HepG2 (cell line): ENCODE measurements around the gene CAPN10. TPM values are rescaled to one million over a fixed set of nuclear protein-coding genes. Genes with fewer than 3 reads are reported as not detected.

ENCODE experiments used
- ATAC-seq: fragments of 200-7000 bp; cut with Tn5 transposase; 3 replicates; pipeline ENCODE4 v1.9.1; 2020; ENCODE audit warnings: mild to moderate bottlenecking, moderate library complexity
- BruUV-seq: library from RNA; stranded (reverse); fragments of 400-500 nt; replicated peaks from 2 replicates; lab custom pipeline; 2021; lab: Mats Ljungman, UMichigan
- CTCF ChIA-PET: fragments of 300-600 bp; formaldehyde crosslinking; extraction: SDS; loops from one replicate; lab custom pipeline; 2021; ENCODE audit warnings: low total read pairs, inconsistent platforms, low intra/inter-chr PET ratio; lab: Yijun Ruan, JAX
- POLR2A ChIA-PET: fragments of 350-600 bp; sonication (Branson Sonifier 250); formaldehyde crosslinking; loops from one replicate; lab custom pipeline; 2020; ENCODE audit warnings: antibody characterized with exemption, inconsistent platforms; lab: Yijun Ruan, JAX
- DNase-seq: peaks from one replicate; pipeline ENCODE4 v3.0.0-alpha.2; 2015; ENCODE audit warnings: low spot score
- FAIRE-seq: peaks from 3 replicates; lab custom pipeline; 2011; peaks lifted over from hg19 to GRCh38; lab: Jason Lieb, UNC
- H2AFZ ChIP-seq: one replicate; pipeline ENCODE4 v1.6.1; 2011; ENCODE audit warnings: low read length, inconsistent platforms
- H3K27ac ChIP-seq: fragments of 300-600 bp; 3 replicates; pipeline ENCODE4 v1.8.0; 2011; ENCODE audit warnings: mixed run types, mild to moderate bottlenecking, mixed read lengths, low read length, inconsistent platforms; ENCODE audit not compliant: insufficient read depth; ENCODE audit errors: extremely low read length
- H3K27me3 ChIP-seq, 2 experiments: fragments of 200-600 bp in 1 of 2; 2 replicates in 1 of 2; 3 replicates in 1 of 2; pipeline versions ENCODE4 v1.6.0 to v1.8.0; 2011; ENCODE audit warnings: low read length in 2 of 2, mild to moderate bottlenecking in 2 of 2, moderate library complexity in 2 of 2, inconsistent platforms in 1 of 2; ENCODE audit not compliant: insufficient read depth in 2 of 2, control insufficient read depth in 1 of 2
- H3K36me3 ChIP-seq, 2 experiments: fragments of 200-600 bp in 1 of 2; replicated peaks in 1 of 2; 2 replicates in 1 of 2; 3 replicates in 1 of 2; pipeline versions ENCODE4 v1.5.1 to v1.8.0; 2011; ENCODE audit warnings: low read length in 2 of 2, inconsistent platforms in 1 of 2; ENCODE audit not compliant: insufficient read depth in 2 of 2, control insufficient read depth in 1 of 2
- H3K4me1 ChIP-seq: 2 replicates; pipeline ENCODE4 v1.5.1; 2012; ENCODE audit warnings: low read length, inconsistent platforms; ENCODE audit not compliant: insufficient read depth
- H3K4me2 ChIP-seq: 2 replicates; pipeline ENCODE4 v1.6.0; 2011; ENCODE audit warnings: low read depth, low read length, inconsistent platforms
- H3K4me3 ChIP-seq, 3 experiments: fragments of 200-600 bp in 1 of 3; sonication (generic), shearing (Covaris generic) in 1 of 3; replicated peaks in 1 of 3; 2 replicates each; pipeline ENCODE4 v1.5.1; 2011 to 2016; ENCODE audit warnings: low read length in 3 of 3, inconsistent platforms in 2 of 3, low read depth in 2 of 3, mild to moderate bottlenecking in 2 of 3, control low read depth in 1 of 3, mixed read lengths in 1 of 3; ENCODE audit not compliant: insufficient read depth in 1 of 3
- H3K79me2 ChIP-seq: one replicate; pipeline ENCODE4 v1.6.1; 2011; ENCODE audit warnings: low read length, inconsistent platforms; ENCODE audit not compliant: insufficient read depth
- H3K9ac ChIP-seq: 2 replicates; pipeline ENCODE4 v1.6.0; 2011; ENCODE audit warnings: mild to moderate bottlenecking, low read depth, low read length, inconsistent platforms; ENCODE audit not compliant: insufficient read depth
- H3K9me3 ChIP-seq: 2 replicates; pipeline ENCODE4 v1.5.1; 2012; ENCODE audit warnings: mild to moderate bottlenecking, low read length
- H4K20me1 ChIP-seq: 2 replicates; pipeline ENCODE4 v1.6.0; 2011; ENCODE audit warnings: inconsistent platforms, mild to moderate bottlenecking, low read length, moderate library complexity; ENCODE audit not compliant: insufficient read depth
- ZNF563 ChIP-seq: sonication (generic); formaldehyde crosslinking; IDR thresholded peaks from 2 replicates; pipeline ENCODE4 v1.8.0; 2022; ENCODE audit warnings: mild to moderate bottlenecking, moderate library complexity, missing genetic modification reagents
- ZNF709 ChIP-seq: sonication (generic); formaldehyde crosslinking; IDR thresholded peaks from 2 replicates; pipeline ENCODE4 v1.5.0; 2020; ENCODE audit warnings: mild to moderate bottlenecking, missing genetic modification reagents
- WGBS: methylation state at CpG from one replicate; pipeline ENCODE4 v1.1.6; 2017; ENCODE audit warnings: low lambda C conversion rate; 5-methylcytosine and 5-hydroxymethylcytosine counted together
- in situ Hi-C: cut with HindIII; loops from 2 replicates; pipeline ENCODE4 v1.10.0; 2017; ENCODE audit warnings: low pct_unique_long_range_greater_than_20kb; ENCODE audit not compliant: extremely low pct_ligation_motif_present
- intact Hi-C: fragments of 100-400 bp; cut with micrococcal nuclease; formaldehyde crosslinking; loops from one replicate; pipeline ENCODE4 v1.10.0; 2022; ENCODE audit not compliant: unreplicated experiment
- polyA plus RNA-seq, 8 experiments: library from polyadenylated mRNA; depleted of rRNA in 3 of 8; stranded (reverse) in 7 of 8; unstranded in 1 of 8; fragments of >200 nt; fragmentation: Illumina TruSeq in 4 of 8; extraction: Trizol in 4 of 8; gene quantifications; 2 replicates each; pipeline versions ENCODE4 v1.2.1 to v1.2.3, GENCODE V29; 2011 to 2016; ENCODE audit warnings: low read depth in 4 of 8, missing spikeins in 1 of 8, mixed read lengths in 1 of 8; ENCODE audit not compliant: insufficient read depth in 1 of 8
- total RNA-seq, 5 experiments: library from RNA; depleted of rRNA; stranded (reverse); fragments of >200 nt; fragmentation: Illumina TruSeq; extraction: Trizol; gene quantifications; 2 replicates each; pipeline ENCODE4 v1.2.3, GENCODE V29; 2016; ENCODE audit warnings: low read depth in 1 of 5
- TF ChIP-seq, protein P1 (sequence below): sonication (generic); formaldehyde crosslinking; IDR thresholded peaks from 2 replicates; pipeline ENCODE4 v1.8.0; 2023; ENCODE audit warnings: mild to moderate bottlenecking, missing genetic modification reagents
- TF ChIP-seq, protein P2 (sequence below): sonication (generic); formaldehyde crosslinking; IDR thresholded peaks from 2 replicates; pipeline ENCODE4 v1.5.0; 2020; ENCODE audit warnings: missing genetic modification reagents
- TF ChIP-seq, protein P3 (sequence below): sonication (generic); formaldehyde crosslinking; IDR thresholded peaks from 2 replicates; pipeline ENCODE4 v1.5.0; 2020; ENCODE audit warnings: mild to moderate bottlenecking, missing genetic modification reagents, borderline replicate concordance
- TF ChIP-seq, protein P4 (sequence below): sonication (generic); formaldehyde crosslinking; IDR thresholded peaks from 2 replicates; pipeline ENCODE4 v1.4.0; 2020; ENCODE audit warnings: mild to moderate bottlenecking, missing genetic modification reagents, borderline replicate concordance

The CAPN10 gene
- total and polyA plus RNA-seq, 2 of the 13 experiments (the other 11 are each of a cell fraction or from before 2014, with no cell fraction given): 27.6 to 32.4 TPM

DNA sequence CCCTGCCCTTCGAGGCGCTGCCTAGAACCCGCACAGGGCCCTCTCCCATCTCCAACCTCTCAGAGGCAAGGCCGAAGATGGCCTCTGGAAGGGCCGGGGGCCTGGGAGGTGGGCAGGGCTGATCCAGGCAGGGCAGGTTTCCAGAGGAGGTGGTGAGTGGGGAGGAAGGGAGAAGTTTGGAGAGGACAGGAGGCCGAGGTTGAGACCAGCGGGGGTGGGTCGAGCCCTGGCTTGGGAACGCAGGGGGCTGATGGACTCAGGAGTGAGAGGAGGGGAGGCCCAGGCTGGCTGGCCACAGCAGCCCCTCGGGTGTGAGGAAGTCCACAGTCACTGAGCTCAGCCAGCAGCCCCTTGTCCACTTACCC is 10.5 kb downstream of the CAPN10 start:
- in situ Hi-C loops (no loop called here), intact Hi-C loops (no loop called here)
- FAIRE-seq (no peak), DNase-seq (no peak)
- POLR2A ChIA-PET: interaction anchor here (1.5 to 2.7 kb wide), 4 partner anchors 9 to 31 kb away, joined by 6 to 22 read pairs (median 9); partner anchors contain the start of gene CAPN10
- peak overlapping the region; percentile 62 for H3K4me2 ChIP-seq
- peak overlapping the region in 1 of 3 experiments; percentile 43; a peak in 1 of 6 replicates for H3K4me3 ChIP-seq
- 59% methylated on average over 10 of the region's 10 CpGs for WGBS
- H2AFZ ChIP-seq: no peak overlapping the region
- TF ChIP-seq ZNF563 (CRISPR knock-in tag) (peak; percentile 49; the same call in 1 of the 2 replicates), ZNF709 (peak; percentile 70)
- TF ChIP-seq, protein P1, sequence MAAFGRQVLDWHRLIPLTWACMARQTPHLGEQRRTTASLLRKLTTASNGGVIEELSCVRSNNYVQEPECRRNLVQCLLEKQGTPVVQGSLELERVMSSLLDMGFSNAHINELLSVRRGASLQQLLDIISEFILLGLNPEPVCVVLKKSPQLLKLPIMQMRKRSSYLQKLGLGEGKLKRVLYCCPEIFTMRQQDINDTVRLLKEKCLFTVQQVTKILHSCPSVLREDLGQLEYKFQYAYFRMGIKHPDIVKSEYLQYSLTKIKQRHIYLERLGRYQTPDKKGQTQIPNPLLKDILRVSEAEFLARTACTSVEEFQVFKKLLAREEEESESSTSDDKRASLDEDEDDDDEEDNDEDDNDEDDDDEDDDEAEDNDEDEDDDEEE: 0 out of 2 replicates have a peak, but pooled peaks have one; percentile 34
- TF ChIP-seq, protein P2, sequence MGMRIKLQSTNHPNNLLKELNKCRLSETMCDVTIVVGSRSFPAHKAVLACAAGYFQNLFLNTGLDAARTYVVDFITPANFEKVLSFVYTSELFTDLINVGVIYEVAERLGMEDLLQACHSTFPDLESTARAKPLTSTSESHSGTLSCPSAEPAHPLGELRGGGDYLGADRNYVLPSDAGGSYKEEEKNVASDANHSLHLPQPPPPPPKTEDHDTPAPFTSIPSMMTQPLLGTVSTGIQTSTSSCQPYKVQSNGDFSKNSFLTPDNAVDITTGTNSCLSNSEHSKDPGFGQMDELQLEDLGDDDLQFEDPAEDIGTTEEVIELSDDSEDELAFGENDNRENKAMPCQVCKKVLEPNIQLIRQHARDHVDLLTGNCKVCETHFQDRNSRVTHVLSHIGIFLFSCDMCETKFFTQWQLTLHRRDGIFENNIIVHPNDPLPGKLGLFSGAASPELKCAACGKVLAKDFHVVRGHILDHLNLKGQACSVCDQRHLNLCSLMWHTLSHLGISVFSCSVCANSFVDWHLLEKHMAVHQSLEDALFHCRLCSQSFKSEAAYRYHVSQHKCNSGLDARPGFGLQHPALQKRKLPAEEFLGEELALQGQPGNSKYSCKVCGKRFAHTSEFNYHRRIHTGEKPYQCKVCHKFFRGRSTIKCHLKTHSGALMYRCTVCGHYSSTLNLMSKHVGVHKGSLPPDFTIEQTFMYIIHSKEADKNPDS (CRISPR knock-in tag): no peak
- TF ChIP-seq, protein P3, sequence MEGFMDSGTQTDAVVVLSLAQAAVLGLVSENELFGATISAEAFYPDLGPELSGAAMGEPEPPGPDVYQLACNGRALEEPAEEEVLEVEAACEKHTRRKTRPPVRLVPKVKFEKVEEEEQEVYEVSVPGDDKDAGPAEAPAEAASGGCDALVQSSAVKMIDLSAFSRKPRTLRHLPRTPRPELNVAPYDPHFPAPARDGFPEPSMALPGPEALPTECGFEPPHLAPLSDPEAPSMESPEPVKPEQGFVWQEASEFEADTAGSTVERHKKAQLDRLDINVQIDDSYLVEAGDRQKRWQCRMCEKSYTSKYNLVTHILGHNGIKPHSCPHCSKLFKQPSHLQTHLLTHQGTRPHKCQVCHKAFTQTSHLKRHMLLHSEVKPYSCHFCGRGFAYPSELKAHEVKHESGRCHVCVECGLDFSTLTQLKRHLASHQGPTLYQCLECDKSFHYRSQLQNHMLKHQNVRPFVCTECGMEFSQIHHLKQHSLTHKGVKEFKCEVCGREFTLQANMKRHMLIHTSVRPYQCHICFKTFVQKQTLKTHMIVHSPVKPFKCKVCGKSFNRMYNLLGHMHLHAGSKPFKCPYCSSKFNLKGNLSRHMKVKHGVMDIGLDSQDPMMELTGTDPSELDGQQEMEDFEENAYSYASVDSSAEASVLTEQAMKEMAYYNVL (CRISPR knock-in tag): 0 out of 2 replicates have a peak, but pooled peaks have one; percentile 12
- TF ChIP-seq, protein P4, sequence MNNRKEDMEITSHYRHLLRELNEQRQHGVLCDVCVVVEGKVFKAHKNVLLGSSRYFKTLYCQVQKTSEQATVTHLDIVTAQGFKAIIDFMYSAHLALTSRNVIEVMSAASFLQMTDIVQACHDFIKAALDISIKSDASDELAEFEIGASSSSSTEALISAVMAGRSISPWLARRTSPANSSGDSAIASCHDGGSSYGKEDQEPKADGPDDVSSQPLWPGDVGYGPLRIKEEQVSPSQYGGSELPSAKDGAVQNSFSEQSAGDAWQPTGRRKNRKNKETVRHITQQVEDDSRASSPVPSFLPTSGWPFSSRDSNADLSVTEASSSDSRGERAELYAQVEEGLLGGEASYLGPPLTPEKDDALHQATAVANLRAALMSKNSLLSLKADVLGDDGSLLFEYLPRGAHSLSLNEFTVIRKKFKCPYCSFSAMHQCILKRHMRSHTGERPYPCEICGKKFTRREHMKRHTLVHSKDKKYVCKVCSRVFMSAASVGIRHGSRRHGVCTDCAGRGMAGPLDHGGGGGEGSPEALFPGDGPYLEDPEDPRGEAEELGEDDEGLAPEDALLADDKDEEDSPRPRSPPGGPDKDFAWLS (CRISPR knock-in tag): no peak
- TF ChIP-seq, all 625 proteins: peak for 4
- CTCF ChIA-PET: no interaction called here
- H3K9ac ChIP-seq: peak overlapping the region; percentile 66
- no peak for ATAC-seq
- H3K9me3 ChIP-seq: no peaks in the 10 kb centered on the region
- H3K79me2 ChIP-seq: peaks cover 5% of the 10 kb centered on the region
- BruUV-seq: no TSS peak
- H3K27me3 ChIP-seq: no peaks in the 10 kb centered on the region
- peak overlapping the region; percentile 94 for H3K27ac ChIP-seq
- H3K36me3 ChIP-seq: peaks cover 6 to 14% of the 10 kb centered on the region in 2 experiments; a peak in 4 of 5 replicates
- peaks cover 44% of the 10 kb centered on the region for H3K4me1 ChIP-seq
- H4K20me1 ChIP-seq: no peaks in the 10 kb centered on the region
